Activated CD8-positive, alpha-beta T cell treated with anti-CD3 and anti-CD28 coated beads for 36 hours (primary cell): Measurements from ENCODE around the gene ANKRD40CL. TPM values are rescaled to one million over a fixed set of nuclear protein-coding genes. Genes with fewer than 3 reads are reported as not detected.

ENCODE experiments used
- ATAC-seq: fragments of 200-7000 bp; cut with Tn5 transposase; one replicate; pipeline ENCODE4 v1.10.0; 2021; ENCODE audit warnings: mild to moderate bottlenecking, moderate library complexity
- CTCF ChIA-PET: fragments of 350-600 bp; sonication (Branson Sonifier 250); formaldehyde crosslinking; loops from one replicate; lab custom pipeline; 2021; ENCODE audit warnings: antibody characterized with exemption; lab: Charles Lee
- POLR2A ChIA-PET: fragments of 350-600 bp; sonication (Branson Sonifier 250); formaldehyde crosslinking; loops from one replicate; lab custom pipeline; 2021; ENCODE audit warnings: antibody characterized with exemption; lab: Charles Lee
- DNase-seq: peaks from one replicate; pipeline ENCODE4 v3.0.0-alpha.2; 2020
- H3K27ac Mint-ChIP-seq: one replicate; pipeline ENCODE4 v1.8.0; 2021; ENCODE audit warnings: mild to moderate bottlenecking, mixed read lengths
- H3K27me3 Mint-ChIP-seq: one replicate; pipeline ENCODE4 v1.8.0; 2021; ENCODE audit warnings: mixed read lengths
- H3K36me3 Mint-ChIP-seq: one replicate; pipeline ENCODE4 v1.8.0; 2021; ENCODE audit warnings: low read depth, mixed read lengths
- H3K4me1 Mint-ChIP-seq: one replicate; pipeline ENCODE4 v1.8.0; 2021; ENCODE audit warnings: low read depth, mixed read lengths
- H3K4me3 Mint-ChIP-seq: one replicate; pipeline ENCODE4 v1.8.0; 2021; ENCODE audit warnings: mild to moderate bottlenecking, moderate library complexity, mixed read lengths
- H3K9me3 Mint-ChIP-seq: one replicate; pipeline ENCODE4 v1.8.0; 2021; ENCODE audit warnings: mixed read lengths
- intact Hi-C: fragments of 100-400 bp; cut with micrococcal nuclease; formaldehyde crosslinking; loops from one replicate; pipeline ENCODE4 v1.10.0; 2022
- total RNA-seq, 2 experiments: library from RNA; stranded (reverse); gene quantifications; one replicate each; pipeline ENCODE4 v1.2.3, GENCODE V29; 2021
- TF ChIP-seq, protein P1 (sequence below): fragments of 200-600 bp; IDR thresholded peaks from one replicate; pipeline ENCODE4 v1.8.0; 2022; ENCODE audit warnings: antibody characterized with exemption, mild to moderate bottlenecking

Gene ANKRD40CL
- total RNA-seq, 2 experiments from 2014 or later, result not detected

DNA sequence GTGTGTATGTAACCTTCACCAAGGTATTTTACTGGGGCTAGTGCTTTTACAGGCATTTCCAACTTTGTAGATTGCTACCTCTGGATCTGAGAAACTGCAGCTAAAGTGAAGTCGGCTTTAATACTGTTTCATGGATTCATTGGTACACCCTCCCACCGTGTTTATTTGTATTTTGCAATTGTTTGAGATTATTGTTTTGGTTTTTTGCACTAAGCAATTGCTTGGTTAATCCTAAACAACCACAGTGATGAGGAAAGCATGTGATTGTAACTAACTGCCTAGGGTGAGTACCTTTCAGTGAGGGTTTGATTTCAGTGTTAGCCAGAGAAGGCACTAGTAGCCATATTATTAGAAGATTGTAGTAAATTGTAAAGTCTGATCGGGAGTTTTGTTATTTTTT is 44.6 kb downstream of the ANKRD40CL start:
- H3K36me3 Mint-ChIP-seq, result peaks cover 37% of the 10 kb centered on the region
- H3K4me1 Mint-ChIP-seq, result peaks cover 34% of the 10 kb centered on the region
- POLR2A ChIA-PET, result interaction anchor here (1.5 kb wide), 1 partner anchor 14 kb away, joined by 6 read pairs; no protein-coding TSS in a partner anchor
- intact Hi-C loops, result no loop called here
- DNase-seq (no peak), ATAC-seq (no peak)
- H3K4me3 Mint-ChIP-seq, result peak overlapping the region; percentile 41
- TF ChIP-seq, protein P1, sequence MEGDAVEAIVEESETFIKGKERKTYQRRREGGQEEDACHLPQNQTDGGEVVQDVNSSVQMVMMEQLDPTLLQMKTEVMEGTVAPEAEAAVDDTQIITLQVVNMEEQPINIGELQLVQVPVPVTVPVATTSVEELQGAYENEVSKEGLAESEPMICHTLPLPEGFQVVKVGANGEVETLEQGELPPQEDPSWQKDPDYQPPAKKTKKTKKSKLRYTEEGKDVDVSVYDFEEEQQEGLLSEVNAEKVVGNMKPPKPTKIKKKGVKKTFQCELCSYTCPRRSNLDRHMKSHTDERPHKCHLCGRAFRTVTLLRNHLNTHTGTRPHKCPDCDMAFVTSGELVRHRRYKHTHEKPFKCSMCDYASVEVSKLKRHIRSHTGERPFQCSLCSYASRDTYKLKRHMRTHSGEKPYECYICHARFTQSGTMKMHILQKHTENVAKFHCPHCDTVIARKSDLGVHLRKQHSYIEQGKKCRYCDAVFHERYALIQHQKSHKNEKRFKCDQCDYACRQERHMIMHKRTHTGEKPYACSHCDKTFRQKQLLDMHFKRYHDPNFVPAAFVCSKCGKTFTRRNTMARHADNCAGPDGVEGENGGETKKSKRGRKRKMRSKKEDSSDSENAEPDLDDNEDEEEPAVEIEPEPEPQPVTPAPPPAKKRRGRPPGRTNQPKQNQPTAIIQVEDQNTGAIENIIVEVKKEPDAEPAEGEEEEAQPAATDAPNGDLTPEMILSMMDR, result no peak
- H3K9me3 Mint-ChIP-seq, result no peaks in the 10 kb centered on the region
- CTCF ChIA-PET, result no interaction called here
- peak overlapping the region; percentile 50 for H3K27ac Mint-ChIP-seq
- no peaks in the 10 kb centered on the region for H3K27me3 Mint-ChIP-seq

DNA sequence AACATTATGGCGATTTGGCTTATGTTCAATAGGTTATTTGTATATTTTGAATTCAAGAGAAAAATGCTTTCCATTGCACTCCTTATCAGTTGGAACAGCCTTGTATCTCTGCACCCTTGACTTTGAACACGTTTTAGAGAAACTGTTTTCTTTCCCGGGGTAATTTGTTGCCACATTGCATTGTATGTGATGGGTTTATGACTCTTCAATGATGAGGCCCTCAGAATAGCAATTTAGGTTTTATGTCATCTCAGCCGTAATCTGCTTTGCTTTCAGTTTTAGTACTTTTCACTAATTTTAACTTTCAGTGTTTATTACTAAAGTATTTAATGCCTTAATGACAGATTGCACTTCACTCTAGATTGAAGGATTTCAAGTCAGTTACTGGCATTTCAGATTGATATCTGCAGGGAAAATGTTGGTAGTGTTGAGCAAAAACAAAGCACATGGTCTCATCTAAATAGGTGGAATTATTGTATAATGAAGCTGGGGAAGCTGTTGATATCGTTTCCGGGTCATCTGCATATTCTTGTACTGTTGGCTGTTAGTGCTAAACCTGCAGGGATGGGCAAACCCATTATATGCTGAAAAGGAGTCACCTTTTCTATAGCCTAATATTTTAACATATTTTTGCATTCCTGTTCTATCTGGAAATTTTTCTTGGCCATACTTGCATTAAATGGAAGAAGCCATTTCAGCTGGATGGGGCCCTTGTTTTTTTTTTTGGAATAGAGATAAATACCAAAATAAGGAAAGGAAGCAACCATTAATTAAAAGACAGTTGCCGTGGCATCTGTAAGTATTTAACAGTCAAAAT is 45.9 kb downstream of the ANKRD40CL start:
- CTCF ChIA-PET, result interaction anchor here (0.8 to 1.0 kb wide), 2 partner anchors 9 to 61 kb away, joined by 3 read pairs; no protein-coding TSS in a partner anchor
- H3K4me3 Mint-ChIP-seq, result peak overlapping the region; percentile 85

DNA sequence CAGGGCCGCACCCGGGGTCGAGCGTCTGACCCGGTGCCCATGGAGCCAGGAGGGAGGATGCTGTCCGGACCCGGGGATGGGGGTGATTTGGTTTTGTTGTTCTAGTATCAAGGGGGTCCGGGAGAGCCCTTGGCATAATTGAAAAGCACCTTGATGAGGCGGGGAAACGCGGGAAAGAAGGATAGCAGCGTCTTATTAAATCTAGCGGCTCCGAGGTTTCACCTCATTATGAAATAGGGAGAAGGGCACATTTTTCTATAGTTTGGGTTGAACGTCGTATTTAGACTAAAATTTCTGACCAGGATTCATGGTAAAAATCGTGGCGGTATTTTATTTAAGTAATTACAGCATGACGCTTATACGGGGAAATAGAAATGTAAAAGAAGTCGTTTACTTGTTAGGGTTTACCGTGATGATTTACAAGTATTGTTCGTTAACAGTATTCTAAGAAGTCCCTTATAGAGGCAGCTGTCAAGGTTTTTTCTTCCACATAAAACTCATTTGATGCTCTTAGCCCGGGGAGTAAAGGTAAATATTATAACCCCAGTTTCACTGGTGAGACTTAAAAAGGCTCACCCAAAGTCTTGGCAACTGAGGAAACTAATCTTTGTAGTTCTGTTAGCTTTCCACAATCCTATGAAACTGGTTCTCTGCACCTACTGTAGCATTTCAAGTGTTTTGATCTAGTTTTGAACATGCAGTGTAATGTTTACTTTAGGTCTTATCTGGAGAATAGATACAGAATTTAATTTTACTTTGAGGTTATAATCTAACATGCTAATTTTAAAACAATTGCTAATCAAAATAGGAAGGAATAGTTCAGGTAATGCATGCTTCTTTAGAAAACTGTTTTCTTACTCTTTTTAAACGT is 47.2 kb downstream of the ANKRD40CL start:
- TF ChIP-seq, protein P1, result no peak
- CTCF ChIA-PET, result interaction anchor here (1.4 kb wide), 1 partner anchor 12 kb away, joined by 4 read pairs; the partner anchor contains the start of gene ANKRD40
- no peaks in the 10 kb centered on the region for H3K9me3 Mint-ChIP-seq
- POLR2A ChIA-PET, result interaction anchor here (0.7 to 2.7 kb wide), 7 partner anchors 11 to 147 kb away, joined by 3 to 32 read pairs (median 5); partner anchors contain the start of gene ANKRD40
- DNase-seq, result no peak
- H3K4me1 Mint-ChIP-seq, result peaks cover 19% of the 10 kb centered on the region
- peak overlapping the region; percentile 85 for H3K4me3 Mint-ChIP-seq
- intact Hi-C loops, result loop anchor here (2.0 kb wide), 1 partner anchor 13 kb away; the partner anchor contains the start of gene ANKRD40
- H3K27me3 Mint-ChIP-seq, result no peaks in the 10 kb centered on the region
- peaks cover 32% of the 10 kb centered on the region for H3K36me3 Mint-ChIP-seq
- H3K27ac Mint-ChIP-seq, result peak overlapping the region; percentile 99
- no peak for ATAC-seq

More for the DNA sequence above, 45.9 kb downstream of the ANKRD40CL start:
- DNase-seq, result no peak
- Mint-ChIP-seq H3K27me3 (no peaks in the 10 kb centered on the region), H3K27ac (peak overlapping the region; percentile 99), H3K9me3 (no peaks in the 10 kb centered on the region), H3K36me3 (peaks cover 32% of the 10 kb centered on the region), H3K4me1 (peaks cover 25% of the 10 kb centered on the region)
- ATAC-seq, result peak; percentile 18
- TF ChIP-seq, protein P1, result no peak
- POLR2A ChIA-PET, result interaction anchor here (0.9 to 1.5 kb wide), 6 partner anchors 9 to 57 kb away, joined by 3 to 6 read pairs (median 4); no protein-coding TSS in a partner anchor
- intact Hi-C loops, result loop anchor here (2.0 kb wide), 1 partner anchor 15 kb away; the partner anchor contains the start of gene ANKRD40

- DNase-seq (peak; percentile 94), ATAC-seq (peak; percentile 94)
- peaks cover 32% of the 10 kb centered on the region for H3K36me3 Mint-ChIP-seq
- intact Hi-C loops, result no loop called here
- peak within 1 kb of the TSS; percentile 99 for H3K27ac Mint-ChIP-seq
- no peaks in the 10 kb centered on the region for H3K27me3 Mint-ChIP-seq
- peak within 1 kb of the TSS; percentile 85 for H3K4me3 Mint-ChIP-seq
- ChIA-PET POLR2A (interaction anchor here (1.1 to 2.7 kb wide), 4 partner anchors 12 to 148 kb away, joined by 5 to 32 read pairs (median 6); partner anchors contain the start of gene ANKRD40), CTCF (interaction anchor here (0.9 to 1.4 kb wide), 2 partner anchors 11 to 322 kb away, joined by 3 to 4 read pairs; partner anchors contain the start of genes ANKRD40 and LRRC59)
- TF ChIP-seq, protein P1, result no peak
- peaks cover 19% of the 10 kb centered on the region for H3K4me1 Mint-ChIP-seq
- H3K9me3 Mint-ChIP-seq, result no peaks in the 10 kb centered on the region
These were observed 48.0 kb downstream of the ANKRD40CL start, which contains the start of gene LUC7L3 for GRCh38 chr17:50719144-50719923. TSS of gene LUC7L3 (plus strand) at chr17:50719603. CDS start at chr17:50719733, 130 bp downstream.
